ENCODE measurements around the gene SYPL2. TPM values are rescaled to one million over a fixed set of nuclear protein-coding genes. Genes with fewer than 3 reads are reported as not detected.

The SYPL2 gene
- total and polyA plus RNA-seq, 2 of the 8 experiments (the other 6 are each of a cell fraction or from before 2014, with no cell fraction given): 1.5 TPM

- no peak for TF ChIP-seq SRF (IDR thresholded peaks at IDR 0.05; ENCODE audit: low read depth, low read length)
- TF ChIP-seq MAFK (IDR thresholded peaks at IDR 0.05; ENCODE audit: low read depth, low read length): no peak
- no peak for TF ChIP-seq GTF2F1 (IDR thresholded peaks at IDR 0.05; ENCODE audit: borderline replicate concordance, low read depth, low read length)
- no peak for TF ChIP-seq FOSL1 (IDR thresholded peaks at IDR 0.05; ENCODE audit: insufficient read depth, low read depth, low read length)
- TF ChIP-seq TAF7 (optimal IDR thresholded peaks at IDR 0.05; ENCODE audit: borderline replicate concordance, low read depth, low read length): no peak
Measured at GRCh38 chr1:109478806-109479205, 12.5 kb downstream of the SYPL2 start (continued).
